ENCODE data around the gene SLC30A3. TPM values are rescaled to one million over a fixed set of nuclear protein-coding genes. Genes with fewer than 3 reads are reported as not detected.

Gene SLC30A3
- total RNA-seq, 1 donor from 2014 or later, result 0.16 TPM

- Mint-ChIP-seq H3K4me1 (ENCODE audit: low read depth, unreplicated experiment) (no peaks in the 10 kb centered on the region), H3K27me3 (ENCODE audit: low read depth, unreplicated experiment) (no peaks in the 10 kb centered on the region), H3K9me3 (ENCODE audit: unreplicated experiment) (no peaks in the 10 kb centered on the region), H3K36me3 (ENCODE audit: low read depth, unreplicated experiment) (peaks cover 30% of the 10 kb centered on the region), H3K27ac (ENCODE audit: unreplicated experiment) (no peak overlapping the region), H3K4me3 (ENCODE audit: unreplicated experiment) (no peak overlapping the region)
- Histone ChIP-seq H4K20me1 (ENCODE audit: insufficient read depth, low read length) (peaks cover 10% of the 10 kb centered on the region), H3K4me3 (ENCODE audit: insufficient read depth, low read depth, low read length) (no peak overlapping the region), H3K27ac (ENCODE audit: low read depth, low read length) (no peak overlapping the region), H3K36me3 (ENCODE audit: insufficient read depth, low read length) (peaks cover 48% of the 10 kb centered on the region), H3K79me2 (ENCODE audit: insufficient read depth, low read length) (no peaks in the 10 kb centered on the region), H3K27me3 (ENCODE audit: insufficient read depth, low read length) (no peaks in the 10 kb centered on the region), H3K4me1 (ENCODE audit: insufficient read depth, low read length) (no peaks in the 10 kb centered on the region), H3K9ac (ENCODE audit: low read length) (no peak overlapping the region), H2AFZ (ENCODE audit: low read depth, low read length) (no peak overlapping the region), H3K9me3 (ENCODE audit: insufficient read depth, low read depth, low read length) (no peaks in the 10 kb centered on the region), H3K4me2 (ENCODE audit: low read length) (no peak overlapping the region)
- TF ChIP-seq EZH2 (IDR thresholded peaks at IDR 0.05; ENCODE audit: insufficient read depth, low read length) (no peak), CTCF (IDR thresholded peaks at IDR 0.05; ENCODE audit: insufficient read depth, low read depth, low read length) (no peak)
- FAIRE-seq, result no peak
- DNase-seq (ENCODE audit: low read depth), result no peak
Measured at GRCh38 chr2:27241761-27242613, 20.9 kb downstream of the SLC30A3 start.

GRCh38 chr2:27240406-27240805 lies 22.4 kb downstream of the SLC30A3 start:
- Mint-ChIP-seq H3K4me1 (ENCODE audit: low read depth, unreplicated experiment) (no peaks in the 10 kb centered on the region), H3K27ac (ENCODE audit: unreplicated experiment) (peak overlapping the region; percentile 19), H3K36me3 (ENCODE audit: low read depth, unreplicated experiment) (peaks cover 30% of the 10 kb centered on the region), H3K27me3 (ENCODE audit: low read depth, unreplicated experiment) (no peaks in the 10 kb centered on the region), H3K9me3 (ENCODE audit: unreplicated experiment) (no peaks in the 10 kb centered on the region), H3K4me3 (ENCODE audit: unreplicated experiment) (no peak overlapping the region)
- TF ChIP-seq CTCF (IDR thresholded peaks at IDR 0.05; ENCODE audit: insufficient read depth, low read depth, low read length) (no peak), EZH2 (IDR thresholded peaks at IDR 0.05; ENCODE audit: insufficient read depth, low read length) (no peak)
- Histone ChIP-seq H3K4me1 (ENCODE audit: insufficient read depth, low read length) (no peaks in the 10 kb centered on the region), H3K36me3 (ENCODE audit: insufficient read depth, low read length) (peaks cover 58% of the 10 kb centered on the region), H3K4me3 (ENCODE audit: insufficient read depth, low read depth, low read length) (no peak overlapping the region), H3K27ac (ENCODE audit: low read depth, low read length) (no peak overlapping the region), H3K9ac (ENCODE audit: low read length) (no peak overlapping the region), H3K27me3 (ENCODE audit: insufficient read depth, low read length) (no peaks in the 10 kb centered on the region), H4K20me1 (ENCODE audit: insufficient read depth, low read length) (peaks cover 10% of the 10 kb centered on the region), H3K4me2 (ENCODE audit: low read length) (no peak overlapping the region), H3K79me2 (ENCODE audit: insufficient read depth, low read length) (no peaks in the 10 kb centered on the region), H2AFZ (ENCODE audit: low read depth, low read length) (no peak overlapping the region), H3K9me3 (ENCODE audit: insufficient read depth, low read depth, low read length) (no peaks in the 10 kb centered on the region)
- FAIRE-seq (no peak), DNase-seq (ENCODE audit: low read depth) (no peak)

- Histone ChIP-seq H3K9me3 (ENCODE audit: insufficient read depth, low read depth, low read length) (no peaks in the 10 kb centered on the region), H3K4me1 (ENCODE audit: insufficient read depth, low read length) (no peaks in the 10 kb centered on the region), H3K27ac (ENCODE audit: low read depth, low read length) (no peak overlapping the region), H3K9ac (ENCODE audit: low read length) (no peak overlapping the region), H3K27me3 (ENCODE audit: insufficient read depth, low read length) (no peaks in the 10 kb centered on the region), H3K4me2 (ENCODE audit: low read length) (no peak overlapping the region), H3K36me3 (ENCODE audit: insufficient read depth, low read length) (peaks cover 62% of the 10 kb centered on the region), H3K79me2 (ENCODE audit: insufficient read depth, low read length) (no peaks in the 10 kb centered on the region), H3K4me3 (ENCODE audit: insufficient read depth, low read depth, low read length) (no peak overlapping the region), H2AFZ (ENCODE audit: low read depth, low read length) (no peak overlapping the region), H4K20me1 (ENCODE audit: insufficient read depth, low read length) (peaks cover 10% of the 10 kb centered on the region)
- Mint-ChIP-seq H3K9me3 (ENCODE audit: unreplicated experiment) (no peaks in the 10 kb centered on the region), H3K36me3 (ENCODE audit: low read depth, unreplicated experiment) (peaks cover 31% of the 10 kb centered on the region), H3K27ac (ENCODE audit: unreplicated experiment) (no peak overlapping the region), H3K27me3 (ENCODE audit: low read depth, unreplicated experiment) (no peaks in the 10 kb centered on the region), H3K4me1 (ENCODE audit: low read depth, unreplicated experiment) (no peaks in the 10 kb centered on the region), H3K4me3 (ENCODE audit: unreplicated experiment) (no peak overlapping the region)
- TF ChIP-seq EZH2 (IDR thresholded peaks at IDR 0.05; ENCODE audit: insufficient read depth, low read length) (no peak), CTCF (IDR thresholded peaks at IDR 0.05; ENCODE audit: insufficient read depth, low read depth, low read length) (no peak)
- DNase-seq (ENCODE audit: low read depth), result no peak
- no peak for FAIRE-seq
Measured at GRCh38 chr2:27238976-27239375, 23.9 kb downstream of the SLC30A3 start.
